Mononuclear cell (primary cell): ENCODE results near the gene ELOVL7. TPM values are rescaled to one million over a fixed set of nuclear protein-coding genes. Genes with fewer than 3 reads are reported as not detected.
A peak's percentile ranks its signal among the peaks of the same experiment; 100 is the strongest.

ENCODE experiments used
- H3K27me3 ChIP-seq: 2 replicates; pipeline ENCODE4 v1.6.0; 2011; ENCODE audit warnings: low read length, control low read depth; ENCODE audit not compliant: insufficient read depth
- H3K4me1 ChIP-seq: 2 replicates; pipeline ENCODE4 v1.5.1; 2011; ENCODE audit warnings: mild to moderate bottlenecking, low read length, control low read depth; ENCODE audit not compliant: insufficient read depth
- H3K4me3 ChIP-seq: 2 replicates; pipeline ENCODE4 v1.5.1; 2011; ENCODE audit warnings: mild to moderate bottlenecking, low read length, moderate library complexity
- H3K9me3 ChIP-seq: 2 replicates; pipeline ENCODE4 v1.5.1; 2011; ENCODE audit warnings: low read depth, mild to moderate bottlenecking, control low read depth, low read length
- total RNA-seq: library from RNA; depleted of rRNA; stranded (reverse); fragments of >200 nt; gene quantifications from one replicate; pipeline ENCODE4 v1.2.3, GENCODE V29; 2012

ELOVL7 gene
- total RNA-seq, 1 donor, result 23.2 TPM

DNA sequence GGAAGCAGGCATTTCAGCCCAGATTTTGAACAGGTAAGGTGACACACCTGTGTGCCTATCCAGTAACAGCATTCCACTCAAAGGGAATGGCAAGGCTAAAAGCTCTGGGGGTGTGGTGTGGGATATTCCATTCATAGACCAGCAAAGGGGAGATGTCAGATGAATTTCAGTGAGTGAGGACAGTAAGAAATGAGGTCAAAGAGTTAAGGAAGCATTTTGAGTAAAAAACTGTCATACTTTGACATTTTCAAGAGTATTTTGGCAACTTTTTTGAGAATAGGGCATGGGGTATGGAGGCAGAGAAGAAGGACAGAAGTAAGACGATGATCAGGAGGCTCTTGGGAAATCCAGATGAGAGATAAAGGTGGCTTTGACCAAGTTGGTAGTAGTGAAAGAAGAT is 2.2 kb upstream of the ELOVL7 start:
- peaks cover 13% of the 10 kb centered on the region for H3K4me1 ChIP-seq
- H3K9me3 ChIP-seq, result no peaks in the 10 kb centered on the region
- H3K4me3 ChIP-seq, result no peak overlapping the region
- H3K27me3 ChIP-seq, result peaks cover 47% of the 10 kb centered on the region

DNA sequence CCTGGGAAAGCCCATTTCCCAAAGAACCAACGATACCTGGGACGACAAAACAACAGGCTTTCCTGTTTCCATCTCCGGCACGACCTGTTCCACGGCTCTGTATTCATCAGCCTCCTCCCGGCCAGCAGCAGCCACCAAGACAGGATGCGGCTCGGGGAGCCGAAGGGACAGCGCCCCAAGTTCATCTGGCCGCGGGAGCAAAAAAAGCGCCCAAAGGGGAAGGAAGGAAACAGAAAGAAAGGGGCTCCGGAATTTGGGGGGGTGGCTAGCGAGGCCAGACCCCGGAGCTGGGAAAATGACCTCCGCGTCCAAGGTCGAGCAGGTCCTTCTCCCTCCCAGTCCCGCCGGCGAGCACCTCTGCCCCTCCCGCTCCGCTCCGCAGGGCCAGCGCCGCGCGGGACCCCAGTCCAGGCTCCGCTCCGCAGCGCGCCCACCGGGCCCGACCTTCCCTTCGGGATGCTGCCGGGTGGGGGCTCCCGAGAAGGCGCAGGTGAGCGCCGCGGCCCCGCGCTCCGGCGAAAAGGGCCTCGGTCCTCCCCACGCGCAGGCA is 608 bp downstream of the ELOVL7 start:
- Histone ChIP-seq H3K4me1 (peaks cover 13% of the 10 kb centered on the region), H3K4me3 (peak overlapping the region; percentile 36), H3K27me3 (peaks cover 49% of the 10 kb centered on the region), H3K9me3 (no peaks in the 10 kb centered on the region)

DNA sequence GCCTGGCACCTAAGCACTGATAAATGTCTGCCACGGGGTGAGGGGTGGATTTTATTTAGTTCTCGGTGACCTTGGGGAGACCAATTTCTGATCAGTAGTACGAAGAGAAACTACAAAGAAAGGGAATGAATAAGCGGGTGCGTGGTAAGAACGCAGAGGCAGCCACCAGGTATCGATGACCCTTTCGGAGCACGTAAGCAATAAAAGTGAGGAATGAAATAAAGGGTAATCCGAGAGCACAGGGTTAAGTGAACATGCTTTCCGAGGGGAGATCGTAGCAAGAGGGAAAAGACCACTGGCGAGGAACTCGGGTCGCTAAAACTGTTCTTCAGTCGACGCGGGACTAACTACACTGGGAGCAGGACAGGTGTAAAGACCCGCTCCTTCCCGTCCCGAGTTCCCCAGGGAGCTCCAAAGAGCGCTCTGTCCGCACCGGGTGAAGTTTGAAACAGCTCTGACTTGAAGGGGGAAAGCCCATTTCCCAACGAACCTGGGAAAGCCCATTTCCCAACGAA is 1.1 kb downstream of the ELOVL7 start:
- H3K9me3 ChIP-seq, result no peaks in the 10 kb centered on the region
- no peak overlapping the region for H3K4me3 ChIP-seq
- H3K4me1 ChIP-seq, result peaks cover 13% of the 10 kb centered on the region
- peaks cover 49% of the 10 kb centered on the region for H3K27me3 ChIP-seq

DNA sequence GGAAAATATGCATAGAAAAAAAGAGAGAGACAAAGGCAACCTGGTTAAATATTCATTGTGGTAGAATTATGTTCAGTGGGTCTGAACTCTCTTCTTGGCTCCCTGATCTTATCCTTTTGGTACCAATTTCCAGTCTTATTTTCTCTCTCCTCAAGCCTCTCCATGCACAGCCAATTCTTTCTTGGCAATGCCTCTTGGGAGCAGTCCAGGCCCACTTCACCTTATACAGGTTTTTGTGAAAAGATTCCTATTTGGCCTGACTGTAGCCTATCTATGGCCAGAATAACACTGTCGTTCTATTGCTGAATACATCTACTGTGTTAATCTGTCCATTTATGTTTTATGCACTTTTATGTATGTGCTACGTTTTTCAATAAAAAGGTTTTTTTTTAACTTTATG is 2.7 kb downstream of the ELOVL7 start:
- no peaks in the 10 kb centered on the region for H3K9me3 ChIP-seq
- no peak overlapping the region for H3K4me3 ChIP-seq
- H3K4me1 ChIP-seq, result peaks cover 13% of the 10 kb centered on the region
- peaks cover 44% of the 10 kb centered on the region for H3K27me3 ChIP-seq

DNA sequence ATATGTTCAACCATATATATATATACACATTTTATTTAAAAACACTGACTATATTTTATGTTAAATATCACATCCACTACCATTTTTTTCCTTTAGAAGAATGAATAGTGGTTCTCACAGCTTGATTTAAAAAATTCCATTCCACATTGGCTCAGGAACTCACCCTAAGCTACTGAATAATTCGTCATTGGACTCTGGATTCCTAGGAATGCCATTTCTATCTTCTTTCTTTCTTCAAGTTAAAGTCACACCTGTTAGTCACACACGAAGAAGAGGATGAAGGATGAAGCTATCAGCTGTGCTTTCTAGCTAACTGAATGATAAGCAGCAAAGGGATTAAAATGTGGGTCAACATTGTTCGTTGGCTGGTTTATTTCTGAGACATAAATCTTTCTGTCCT is 7.9 kb downstream of the ELOVL7 start:
- H3K27me3 ChIP-seq, result no peaks in the 10 kb centered on the region
- H3K9me3 ChIP-seq, result no peaks in the 10 kb centered on the region
- H3K4me1 ChIP-seq, result no peaks in the 10 kb centered on the region
- H3K4me3 ChIP-seq, result no peak overlapping the region

DNA sequence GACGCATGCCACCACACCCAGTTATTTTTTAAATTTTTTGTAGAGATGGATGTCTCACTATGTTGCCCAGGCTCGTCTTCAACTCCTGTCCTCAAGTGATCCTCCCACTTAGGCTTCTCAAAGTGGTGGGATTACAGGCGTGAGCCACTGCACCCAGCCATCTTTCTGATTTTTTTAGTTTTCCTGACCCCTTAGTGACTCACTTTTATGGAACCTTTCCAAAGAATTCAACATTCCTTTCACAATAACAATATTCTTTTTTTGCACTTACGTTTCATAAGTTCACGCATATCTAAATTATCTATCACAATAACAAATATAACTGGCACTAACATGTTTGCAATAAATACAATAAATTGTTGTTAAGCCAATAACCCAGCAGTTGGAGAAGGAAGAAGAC is 8.5 kb downstream of the ELOVL7 start:
- Histone ChIP-seq H3K4me3 (no peak overlapping the region), H3K9me3 (no peaks in the 10 kb centered on the region), H3K4me1 (no peaks in the 10 kb centered on the region), H3K27me3 (no peaks in the 10 kb centered on the region)

DNA sequence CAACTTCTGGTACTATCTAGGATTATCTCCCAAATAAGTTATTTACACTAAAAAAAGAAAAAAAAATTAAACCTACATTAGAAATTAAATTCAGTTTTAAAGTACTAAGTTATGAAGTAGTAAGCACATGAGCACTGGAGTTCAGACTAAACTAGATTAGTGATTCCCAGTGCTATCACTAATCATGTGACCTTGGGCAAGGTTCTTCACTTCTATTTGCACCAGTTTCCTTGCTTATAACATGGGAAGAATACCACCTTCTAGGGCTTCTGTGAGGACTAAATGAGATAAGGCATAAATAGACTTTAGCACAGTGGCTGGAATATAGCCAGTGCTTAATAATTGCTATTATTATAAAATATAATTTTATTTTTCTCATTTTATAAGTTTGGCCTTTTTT is 10.5 kb downstream of the ELOVL7 start:
- H3K27me3 ChIP-seq, result no peaks in the 10 kb centered on the region
- H3K4me1 ChIP-seq, result no peaks in the 10 kb centered on the region
- H3K9me3 ChIP-seq, result no peaks in the 10 kb centered on the region
- H3K4me3 ChIP-seq, result no peak overlapping the region

DNA sequence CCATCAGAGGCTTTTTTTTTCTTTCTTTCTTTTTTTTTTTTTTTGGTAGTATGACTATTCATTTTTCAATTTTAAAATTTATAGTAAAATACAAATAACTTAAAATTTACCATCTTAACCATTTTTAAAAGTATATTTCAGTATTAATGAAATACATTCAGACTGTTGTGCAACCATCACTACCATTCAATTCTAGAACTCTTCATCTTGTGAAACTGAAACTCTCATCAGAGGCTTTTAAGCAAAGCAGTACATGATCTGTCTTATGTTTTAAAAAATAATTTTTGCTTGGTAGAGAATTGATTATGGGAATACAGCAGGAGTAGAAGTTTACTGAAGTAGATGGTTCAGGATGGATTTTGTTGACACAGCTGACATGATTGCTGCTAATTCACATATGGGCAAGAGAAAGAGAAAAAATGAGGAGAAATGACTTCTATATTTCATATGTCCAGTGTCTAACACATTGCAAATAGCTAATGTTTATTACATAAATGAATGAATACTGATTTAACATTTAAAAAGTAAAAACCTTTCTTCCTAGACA is 13.4 kb downstream of the ELOVL7 start:
- no peak overlapping the region for H3K4me3 ChIP-seq
- H3K9me3 ChIP-seq, result no peaks in the 10 kb centered on the region
- no peaks in the 10 kb centered on the region for H3K27me3 ChIP-seq
- no peaks in the 10 kb centered on the region for H3K4me1 ChIP-seq

DNA sequence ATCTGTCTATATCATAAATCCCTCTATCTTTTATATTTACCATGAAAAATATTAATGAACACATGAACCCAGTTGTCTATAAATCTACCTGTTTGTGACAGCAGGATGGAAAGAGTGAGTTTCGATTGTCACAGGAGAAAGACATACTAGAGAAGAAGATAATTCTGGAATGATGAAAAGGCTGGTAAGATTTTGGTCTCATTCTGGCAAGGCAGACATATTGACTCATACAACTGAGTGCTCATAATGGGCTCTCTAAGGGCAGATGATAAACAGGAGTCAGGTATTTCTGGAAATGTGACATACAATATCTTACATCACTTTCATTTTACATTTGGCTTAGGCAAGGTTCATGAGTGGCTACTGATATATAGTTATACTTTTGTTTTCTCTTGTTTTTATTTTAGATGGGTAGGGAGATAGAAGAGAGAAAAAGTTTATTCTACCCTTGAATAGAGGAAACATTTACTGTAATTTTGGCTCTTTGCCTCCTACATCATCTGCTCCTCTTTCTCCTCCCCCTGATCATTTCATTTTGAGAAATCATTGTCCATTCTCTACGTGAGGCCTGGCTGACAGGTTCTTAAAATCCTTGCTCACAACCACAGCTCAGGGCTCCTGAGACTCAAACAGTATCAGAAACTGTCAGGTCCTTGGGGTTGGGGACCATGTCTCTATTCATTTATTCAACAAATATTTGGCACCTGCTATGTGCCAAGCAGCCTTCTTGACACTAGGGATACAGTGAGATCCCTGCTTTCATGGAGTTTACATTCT is 14.4 kb downstream of the ELOVL7 start:
- Histone ChIP-seq H3K9me3 (no peaks in the 10 kb centered on the region), H3K4me3 (no peak overlapping the region), H3K4me1 (no peaks in the 10 kb centered on the region), H3K27me3 (no peaks in the 10 kb centered on the region)

DNA sequence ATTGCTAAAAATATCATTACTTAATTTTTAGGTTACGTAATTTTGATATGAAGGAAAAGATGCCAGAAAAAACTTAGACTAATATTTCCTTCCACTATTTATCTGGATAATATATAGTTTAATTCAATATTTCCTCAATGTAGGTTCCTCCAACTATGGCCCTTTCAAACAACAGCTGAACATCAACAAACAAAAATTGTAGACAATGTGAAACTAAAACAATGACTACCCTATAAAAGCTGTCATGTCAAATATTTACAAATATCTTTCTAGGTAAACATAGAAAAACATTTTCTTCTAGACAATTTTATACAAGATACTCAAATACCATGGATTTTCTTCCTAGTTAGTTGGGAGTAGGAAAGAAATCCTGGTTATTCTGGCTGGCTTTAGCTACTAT is 16.9 kb downstream of the ELOVL7 start:
- Histone ChIP-seq H3K4me1 (no peaks in the 10 kb centered on the region), H3K4me3 (no peak overlapping the region), H3K9me3 (no peaks in the 10 kb centered on the region), H3K27me3 (no peaks in the 10 kb centered on the region)

DNA sequence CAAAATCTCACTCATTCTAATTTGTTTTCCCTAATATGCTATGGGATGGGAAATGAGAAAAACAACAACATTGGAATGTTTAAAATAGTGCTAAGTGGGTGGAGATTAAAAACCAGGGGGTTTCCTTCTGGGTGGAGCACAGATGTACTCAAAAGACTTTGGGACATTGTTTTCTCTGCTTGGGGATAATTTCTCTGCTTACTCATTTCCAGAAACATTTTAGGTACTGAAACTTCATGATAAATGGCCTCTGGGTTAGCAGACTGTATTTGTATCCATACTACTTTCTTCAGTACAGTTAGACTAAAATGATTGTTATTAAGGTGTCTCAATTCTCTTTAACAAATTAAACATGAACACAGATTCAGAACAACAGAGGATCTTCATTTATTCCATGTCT is 17.4 kb downstream of the ELOVL7 start:
- H3K4me3 ChIP-seq, result no peak overlapping the region
- H3K4me1 ChIP-seq, result peaks cover under 1% of the 10 kb centered on the region
- no peaks in the 10 kb centered on the region for H3K27me3 ChIP-seq
- no peaks in the 10 kb centered on the region for H3K9me3 ChIP-seq

DNA sequence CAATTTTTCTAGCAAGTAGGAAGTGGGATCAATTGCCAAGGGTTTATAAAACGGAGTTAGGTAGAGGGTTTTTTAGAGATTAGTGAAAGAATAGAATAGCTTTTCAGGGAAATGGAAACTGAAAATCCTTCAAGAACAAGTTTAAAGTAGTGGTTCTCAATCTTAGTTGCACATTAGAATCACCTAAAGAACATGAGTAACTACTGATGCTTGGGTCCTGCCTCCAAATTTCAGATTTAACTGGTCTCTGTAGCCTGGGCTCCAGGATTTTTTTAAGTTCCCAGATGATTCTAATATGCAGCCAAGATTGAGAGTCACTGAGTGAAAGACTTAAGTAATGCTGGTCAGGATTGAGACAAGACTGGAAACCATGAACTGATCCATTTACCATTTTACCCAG is 20.5 kb downstream of the ELOVL7 start:
- Histone ChIP-seq H3K4me3 (no peak overlapping the region), H3K4me1 (peaks cover 8% of the 10 kb centered on the region), H3K27me3 (no peaks in the 10 kb centered on the region), H3K9me3 (no peaks in the 10 kb centered on the region)

DNA sequence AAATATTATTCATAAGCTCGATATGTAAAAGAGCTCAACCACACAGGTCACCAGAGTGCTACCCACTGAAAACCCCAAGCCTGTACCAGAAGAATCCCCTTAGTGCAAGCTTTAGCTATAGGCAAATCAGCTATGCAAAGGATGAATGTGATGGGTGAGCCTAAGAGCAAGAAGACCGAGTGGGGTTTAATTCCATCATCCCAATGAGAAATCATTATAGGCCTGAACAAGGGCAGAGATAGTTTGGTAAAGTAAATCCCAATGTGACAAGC is 21.8 kb downstream of the ELOVL7 start:
- no peak overlapping the region for H3K4me3 ChIP-seq
- no peaks in the 10 kb centered on the region for H3K27me3 ChIP-seq
- H3K9me3 ChIP-seq, result no peaks in the 10 kb centered on the region
- peaks cover 8% of the 10 kb centered on the region for H3K4me1 ChIP-seq

DNA sequence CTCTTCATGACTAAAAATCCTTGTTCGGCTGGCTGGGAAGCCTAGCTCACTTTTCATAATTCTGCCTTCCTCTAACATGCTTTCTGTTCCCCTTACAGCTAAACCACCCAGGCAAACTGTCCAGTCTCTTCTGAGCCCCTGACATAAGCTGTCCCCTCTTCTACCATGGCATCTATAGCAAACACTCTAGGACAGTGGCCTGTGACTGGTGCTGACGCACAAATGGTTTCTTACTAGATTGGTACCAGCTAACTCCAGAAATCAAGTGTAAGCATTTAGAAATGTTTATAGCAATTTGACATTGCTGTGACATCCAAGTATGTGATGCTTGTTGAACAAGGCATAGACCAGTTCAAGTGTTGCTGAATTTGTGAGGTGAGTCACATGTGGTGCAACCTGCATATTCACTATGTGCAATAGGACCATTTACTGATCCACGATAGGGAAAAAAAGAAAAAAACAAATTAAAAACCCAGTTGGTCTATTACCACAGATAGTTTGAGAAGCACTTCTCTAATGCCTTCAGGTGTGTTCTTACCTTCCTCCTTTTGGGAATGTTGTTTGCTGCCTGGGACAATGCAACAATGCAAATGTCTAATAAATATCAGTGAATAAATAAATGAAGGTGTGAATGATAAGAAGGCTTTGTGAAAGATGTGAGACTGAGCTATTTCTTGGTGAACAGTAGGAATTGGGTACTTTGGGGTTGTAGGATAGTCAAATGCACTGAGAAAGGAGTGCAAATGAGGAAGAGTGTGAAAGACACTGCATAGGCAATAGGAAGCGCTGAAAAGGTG is 22.4 kb downstream of the ELOVL7 start:
- H3K4me3 ChIP-seq, result no peak overlapping the region
- no peaks in the 10 kb centered on the region for H3K27me3 ChIP-seq
- no peaks in the 10 kb centered on the region for H3K9me3 ChIP-seq
- H3K4me1 ChIP-seq, result peaks cover 8% of the 10 kb centered on the region
